ENCODE results near the gene TMEM151B. TPM values are rescaled to one million over a fixed set of nuclear protein-coding genes. Genes with fewer than 3 reads are reported as not detected.

Gene TMEM151B
- total and polyA plus RNA-seq, 9 of the 15 experiments (the other 6 are each of a cell fraction or from before 2014, with no cell fraction given): not detected

GRCh38 chr6:44355640-44356039, 85.4 kb downstream of the TMEM151B start:
- no peak overlapping the region for H2AFZ ChIP-seq (ENCODE audit: low read depth, low read length)
- no peak for DNase-seq (ENCODE audit: extremely low read depth in 1 of 4, low spot score in 3 of 4)
- no peak overlapping the region for H3K9ac ChIP-seq (ENCODE audit: insufficient read depth in 1 of 2, low read depth in 2 of 2, low read length in 2 of 2)
- H3K9me1 ChIP-seq (ENCODE audit: control insufficient read depth, insufficient read depth, low read length): no peaks in the 10 kb centered on the region
- H3K4me3 ChIP-seq: no peak overlapping the region
- no peaks in the 10 kb centered on the region for H4K20me1 ChIP-seq (replicated peaks; ENCODE audit: control insufficient read depth, insufficient read depth, low read length)
- H3K36me3 ChIP-seq (ENCODE audit: control insufficient read depth, insufficient read depth, low read length): no peaks in the 10 kb centered on the region
- H3K4me1 ChIP-seq (replicated peaks in 1 of 2; ENCODE audit: control insufficient read depth in 2 of 2, insufficient read depth in 2 of 2, low read length in 2 of 2): no peaks in the 10 kb centered on the region
- no peak for FAIRE-seq
- 2% methylated on average over 4 of the region's 4 CpGs for WGBS (ENCODE audit: insufficient coverage, low coverage, missing lambda C conversion rate)
- peaks cover 0 to 4% of the 10 kb centered on the region in 2 experiments; a peak in 3 of 5 replicates for H3K27me3 ChIP-seq (ENCODE audit: control insufficient read depth in 2 of 2, insufficient read depth in 2 of 2, low read length in 2 of 2)
- no peak overlapping the region for H3K27ac ChIP-seq (ENCODE audit: extremely low read depth, low read depth, low read length)
- in situ Hi-C loops (cut with MboI) (no loop called here), intact Hi-C loops (cut with micrococcal nuclease) (no loop called here)
- no TSS peak for BruUV-seq (replicated peaks)
- ATAC-seq: no peak
- TF ChIP-seq NR2C1 (IDR thresholded peaks at IDR 0.05) (no peak), NR2C1 (tag; IDR thresholded peaks at IDR 0.05) (no peak), SMARCB1 (IDR thresholded peaks at IDR 0.05; ENCODE audit: insufficient read length, low read depth) (no peak), STAT5A (IDR thresholded peaks at IDR 0.05; ENCODE audit: borderline replicate concordance, low read length) (no peak), NUFIP1 (IDR thresholded peaks at IDR 0.05; ENCODE audit: partially characterized antibody) (no peak), CTCF (IDR thresholded peaks at IDR 0.05 in 2 of 3, conservative IDR thresholded peaks at IDR 0.05 in 1 of 3; ENCODE audit: insufficient read depth in 2 of 3, low read depth in 1 of 3, low read length in 3 of 3) (no peak), ZNF431 (CRISPR knock-in tag; IDR thresholded peaks at IDR 0.05) (no peak), ETS1 (conservative IDR thresholded peaks at IDR 0.05; ENCODE audit: control insufficient read depth, low read depth, low read length) (no peak), POLR2G (IDR thresholded peaks at IDR 0.05; ENCODE audit: low read depth, low read length) (no peak), ZNF143 (CRISPR knock-in tag; IDR thresholded peaks at IDR 0.05) (no peak), CBX5 (IDR thresholded peaks at IDR 0.05; ENCODE audit: borderline replicate concordance, low read depth) (no peak), LCOR (CRISPR knock-in tag; IDR thresholded peaks at IDR 0.05) (no peak), RBBP5 (IDR thresholded peaks at IDR 0.05; ENCODE audit: borderline replicate concordance, insufficient read depth, low read length, poor library complexity, severe bottlenecking) (no peak), ZNF57 (CRISPR knock-in tag; IDR thresholded peaks at IDR 0.05) (no peak), DDX20 (tag; IDR thresholded peaks at IDR 0.05; ENCODE audit: low read depth) (no peak), ZNF217 (CRISPR knock-in tag; IDR thresholded peaks at IDR 0.05) (no peak)
- TF ChIP-seq, protein P1, sequence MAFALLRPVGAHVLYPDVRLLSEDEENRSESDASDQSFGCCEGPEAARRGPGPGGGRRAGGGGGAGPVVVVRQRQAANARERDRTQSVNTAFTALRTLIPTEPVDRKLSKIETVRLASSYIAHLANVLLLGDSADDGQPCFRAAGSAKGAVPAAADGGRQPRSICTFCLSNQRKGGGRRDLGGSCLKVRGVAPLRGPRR (CRISPR knock-in tag; IDR thresholded peaks at IDR 0.05): no peak
- TF ChIP-seq, protein P2, sequence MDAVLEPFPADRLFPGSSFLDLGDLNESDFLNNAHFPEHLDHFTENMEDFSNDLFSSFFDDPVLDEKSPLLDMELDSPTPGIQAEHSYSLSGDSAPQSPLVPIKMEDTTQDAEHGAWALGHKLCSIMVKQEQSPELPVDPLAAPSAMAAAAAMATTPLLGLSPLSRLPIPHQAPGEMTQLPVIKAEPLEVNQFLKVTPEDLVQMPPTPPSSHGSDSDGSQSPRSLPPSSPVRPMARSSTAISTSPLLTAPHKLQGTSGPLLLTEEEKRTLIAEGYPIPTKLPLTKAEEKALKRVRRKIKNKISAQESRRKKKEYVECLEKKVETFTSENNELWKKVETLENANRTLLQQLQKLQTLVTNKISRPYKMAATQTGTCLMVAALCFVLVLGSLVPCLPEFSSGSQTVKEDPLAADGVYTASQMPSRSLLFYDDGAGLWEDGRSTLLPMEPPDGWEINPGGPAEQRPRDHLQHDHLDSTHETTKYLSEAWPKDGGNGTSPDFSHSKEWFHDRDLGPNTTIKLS (IDR thresholded peaks at IDR 0.05; ENCODE audit: borderline replicate concordance, low read depth): no peak
- H3K4me2 ChIP-seq (ENCODE audit: insufficient read depth, low read length): no peak overlapping the region
- H3K9me3 ChIP-seq (replicated peaks; ENCODE audit: control insufficient read depth, insufficient read depth, low read depth, low read length): 0 out of 2 replicates have a peak, but pooled peaks cover 2% of the 10 kb centered on the region
- POLR2A ChIA-PET: interaction anchor here (1.0 kb wide), 1 partner anchor 11 kb away, joined by 4 read pairs; no protein-coding TSS in a partner anchor
- CTCF ChIA-PET (ENCODE audit: low intra/inter-chr PET ratio): no interaction called here
- no peaks in the 10 kb centered on the region for H3K79me2 ChIP-seq (ENCODE audit: control insufficient read depth, insufficient read depth, low read length)

All from K562 (cell line).